ENCODE data around the gene LAMTOR5. TPM values are rescaled to one million over a fixed set of nuclear protein-coding genes. Genes with fewer than 3 reads are reported as not detected.
"Not testable (repeated sequence)": the region's sequence is repeated elsewhere in the genome, so short reads cannot be mapped to it uniquely, and the experiment has no call there.

Gene LAMTOR5
- total and polyA plus RNA-seq, 2 of the 4 experiments (the other 2 are of a cell fraction): 159 to 369 TPM

GRCh38 chr1:110437645-110438299 is 30.3 kb upstream of the LAMTOR5 start:
- H3K4me3 ChIP-seq (ENCODE audit: insufficient read depth, low read depth, low read length); intact Hi-C loops (cut with micrococcal nuclease); H3K18ac ChIP-seq (ENCODE audit: low read depth, low read length); H3K4me1 ChIP-seq (ENCODE audit: control insufficient read depth, insufficient read depth, low read length); H2BK20ac ChIP-seq (ENCODE audit: low read depth, low read length); H3K36me3 ChIP-seq (ENCODE audit: control insufficient read depth, insufficient read depth, low read length); H3K4ac ChIP-seq (ENCODE audit: low read depth, low read length); H3K9me3 ChIP-seq (ENCODE audit: control insufficient read depth, insufficient read depth, low read length); H3K79me1 ChIP-seq (ENCODE audit: low read depth in 1 of 2, low read length in 2 of 2); H3K9ac ChIP-seq (ENCODE audit: low read depth, low read length); H4K8ac ChIP-seq (ENCODE audit: low read depth in 2 of 2, low read length in 2 of 2); H2BK5ac ChIP-seq (ENCODE audit: low read depth, low read length, poor library complexity, severe bottlenecking); H2AK9ac ChIP-seq (replicated peaks; ENCODE audit: low read depth, low read length, poor library complexity); H3K56ac ChIP-seq (ENCODE audit: extremely low read depth, insufficient read depth, low read length); H3K4me2 ChIP-seq (ENCODE audit: low read depth, low read length); H2BK15ac ChIP-seq (ENCODE audit: low read depth, low read length); dilution Hi-C loops (cut with HindIII; ENCODE audit: low sequenced_read_pairs, unreplicated experiment); H4K20me1 ChIP-seq (ENCODE audit: insufficient read depth, low read length); ATAC-seq (ENCODE audit: low read depth); H4K91ac ChIP-seq (ENCODE audit: insufficient read depth, low read depth, low read length); in situ Hi-C loops (cut with MboI; ENCODE audit: low sequenced_read_pairs); BruUV-seq (replicated peaks); H3K9me1 ChIP-seq (ENCODE audit: insufficient read depth, low read length); CTCF ChIA-PET; POLR2A ChIA-PET (ENCODE audit: unreplicated experiment); H3K23ac ChIP-seq (ENCODE audit: low read depth, low read length); H2BK120ac ChIP-seq (ENCODE audit: low read depth, low read length); H3K14ac ChIP-seq (replicated peaks; ENCODE audit: low read depth, low read length); H2AK5ac ChIP-seq (ENCODE audit: low read depth, low read length); DNase-seq; H2AFZ ChIP-seq (replicated peaks; ENCODE audit: low read length, poor library complexity); H3K27ac ChIP-seq (ENCODE audit: insufficient read depth, low read length); H4K5ac ChIP-seq (ENCODE audit: low read depth, low read length): not testable (repeated sequence)
- 70% methylated on average over 2 of the region's 9 CpGs; no CpG with 5 or more reads in 1 of the 2 experiments for WGBS, 2 experiments (ENCODE audit: extremely low coverage in 2 of 2, insufficient read length in 1 of 2)
- H3K27me3 ChIP-seq (ENCODE audit: control insufficient read depth, insufficient read depth, low read length): peaks cover 30% of the 10 kb centered on the region
